ENCODE measurements around the gene PLEKHA5.

PLEKHA5 gene

DNA sequence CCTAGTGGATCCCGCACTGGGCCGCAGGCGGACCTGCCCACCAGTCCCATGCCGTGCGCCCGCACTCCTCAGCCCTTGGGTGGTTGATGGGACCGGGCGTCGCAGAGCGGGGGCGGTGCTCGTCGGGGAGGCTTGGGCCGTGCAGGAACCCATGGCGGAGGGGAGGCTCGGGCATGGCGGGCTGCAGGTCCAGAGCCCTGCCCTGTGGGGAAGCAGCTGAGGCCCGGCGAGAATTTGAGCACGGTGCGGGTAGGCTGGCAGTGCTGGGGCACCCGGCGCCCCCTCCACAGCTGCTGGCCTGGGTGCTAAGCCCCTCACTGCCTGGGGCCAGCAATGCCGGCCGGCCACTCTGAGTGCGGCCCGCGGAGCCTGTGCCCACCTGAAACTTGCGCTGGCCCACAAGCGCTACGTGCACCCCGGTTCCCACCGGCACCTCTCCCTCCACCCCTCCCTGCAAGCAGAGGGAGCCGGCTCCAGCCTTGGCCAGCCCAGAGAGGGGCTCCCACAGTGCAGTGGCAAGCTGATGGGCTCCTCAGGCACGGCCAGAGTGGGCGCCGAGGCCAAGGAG lies 100.8 kb downstream of the PLEKHA5 start:
- H3K27me3 ChIP-seq (ENCODE audit: control insufficient read depth in 1 of 2, insufficient read depth in 1 of 2, low read length in 2 of 2): no peaks in the 10 kb centered on the region

DNA sequence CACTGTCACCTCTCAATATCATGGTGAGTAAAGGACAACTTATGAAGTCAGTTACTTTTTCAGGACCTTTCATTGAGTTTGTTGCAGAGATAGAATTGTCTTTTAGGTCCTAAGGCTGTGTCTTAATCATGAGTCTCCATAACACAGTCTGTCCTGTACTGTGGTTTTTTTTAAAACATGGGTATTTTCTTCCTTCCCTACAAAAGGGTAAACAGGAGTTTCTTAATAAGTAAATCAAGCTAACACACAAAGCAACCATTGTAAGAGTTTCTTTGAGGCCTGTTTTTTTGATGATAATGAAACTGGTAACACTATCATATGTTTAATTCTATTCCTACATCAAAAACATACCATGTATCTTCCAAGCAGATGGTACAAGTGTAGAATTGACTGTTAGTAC lies 101.4 kb downstream of the PLEKHA5 start:
- H2AK5ac ChIP-seq (ENCODE audit: low read length, severe bottlenecking): no peak overlapping the region
- H3K9ac ChIP-seq (ENCODE audit: low read length): no peak overlapping the region
- peaks cover 0 to 12% of the 10 kb centered on the region in 2 experiments for H3K36me3 ChIP-seq (ENCODE audit: control insufficient read depth in 1 of 2, insufficient read depth in 2 of 2, low read depth in 1 of 2, low read length in 2 of 2)
- peaks cover 2% of the 10 kb centered on the region for H3K4me1 ChIP-seq (ENCODE audit: control insufficient read depth, insufficient read depth, low read depth, low read length)
- H3K4me2 ChIP-seq (ENCODE audit: low read length, poor library complexity, severe bottlenecking): no peak overlapping the region
- no peak overlapping the region for H3K4ac ChIP-seq (ENCODE audit: low read depth in 1 of 2, low read length in 2 of 2)
- H2AFZ ChIP-seq (ENCODE audit: low read depth, low read length): no peak overlapping the region
- H3K79me1 ChIP-seq (replicated peaks; ENCODE audit: low read length, poor library complexity, severe bottlenecking): peaks cover 10% of the 10 kb centered on the region
- H2BK5ac ChIP-seq (ENCODE audit: low read depth, low read length, poor library complexity, severe bottlenecking): no peak overlapping the region
- DNase-seq: no peak
- no peak overlapping the region for H3K23ac ChIP-seq (ENCODE audit: low read length in 2 of 2)
- no peaks in the 10 kb centered on the region for H3K27me3 ChIP-seq (ENCODE audit: control insufficient read depth in 1 of 2, insufficient read depth in 1 of 2, low read length in 2 of 2)
- no peak overlapping the region for H4K91ac ChIP-seq (ENCODE audit: low read length)
- no peak overlapping the region for H3K14ac ChIP-seq (ENCODE audit: low read length in 2 of 2)
- no peak overlapping the region for H3K18ac ChIP-seq (ENCODE audit: low read depth in 1 of 2, low read length in 2 of 2)
- H2BK15ac ChIP-seq (ENCODE audit: low read depth, poor library complexity, severe bottlenecking): no peak overlapping the region
- no peak overlapping the region for H4K8ac ChIP-seq (ENCODE audit: low read length)
- H3K4me3 ChIP-seq (ENCODE audit: insufficient read depth in 1 of 2, low read depth in 1 of 2, low read length in 2 of 2): no peak overlapping the region
- no peak overlapping the region for H3K27ac ChIP-seq (ENCODE audit: low read length, poor library complexity, severe bottlenecking)
- no peak overlapping the region for H2BK12ac ChIP-seq (ENCODE audit: low read length in 2 of 2)
- H3K9me3 ChIP-seq (ENCODE audit: control insufficient read depth, low read length): no peaks in the 10 kb centered on the region
- no peak overlapping the region for H2BK120ac ChIP-seq (ENCODE audit: low read depth, low read length)

More for the DNA sequence above, 100.8 kb downstream of the PLEKHA5 start:
- peaks cover 2% of the 10 kb centered on the region for H3K4me1 ChIP-seq (ENCODE audit: control insufficient read depth, insufficient read depth, low read depth, low read length)
- no peak overlapping the region for H2AFZ ChIP-seq (ENCODE audit: low read depth, low read length)
- no peak overlapping the region for H2BK12ac ChIP-seq (ENCODE audit: low read length in 2 of 2)
- H2BK120ac ChIP-seq (ENCODE audit: low read depth, low read length): no peak overlapping the region
- no peak overlapping the region for H4K91ac ChIP-seq (ENCODE audit: low read length)
- H2BK15ac ChIP-seq (ENCODE audit: low read depth, poor library complexity, severe bottlenecking): no peak overlapping the region
- no peak overlapping the region for H3K14ac ChIP-seq (ENCODE audit: low read length in 2 of 2)
- no peak overlapping the region for H3K18ac ChIP-seq (ENCODE audit: low read depth in 1 of 2, low read length in 2 of 2)
- H3K9ac ChIP-seq (ENCODE audit: low read length): no peak overlapping the region
- H3K4ac ChIP-seq (ENCODE audit: low read depth in 1 of 2, low read length in 2 of 2): no peak overlapping the region
- H3K23ac ChIP-seq (ENCODE audit: low read length in 2 of 2): no peak overlapping the region
- no peak overlapping the region for H3K27ac ChIP-seq (ENCODE audit: low read length, poor library complexity, severe bottlenecking)
- no peak overlapping the region for H2AK5ac ChIP-seq (ENCODE audit: low read length, severe bottlenecking)
- H3K79me1 ChIP-seq (replicated peaks; ENCODE audit: low read length, poor library complexity, severe bottlenecking): peaks cover 10% of the 10 kb centered on the region
- peaks cover 0 to 12% of the 10 kb centered on the region in 2 experiments for H3K36me3 ChIP-seq (ENCODE audit: control insufficient read depth in 1 of 2, insufficient read depth in 2 of 2, low read depth in 1 of 2, low read length in 2 of 2)
- H3K4me3 ChIP-seq (ENCODE audit: insufficient read depth in 1 of 2, low read depth in 1 of 2, low read length in 2 of 2): peak overlapping the region in 1 of 2 experiments; percentile 14
- no peak overlapping the region for H2BK5ac ChIP-seq (ENCODE audit: low read depth, low read length, poor library complexity, severe bottlenecking)
- H3K4me2 ChIP-seq (ENCODE audit: low read length, poor library complexity, severe bottlenecking): no peak overlapping the region
- H4K8ac ChIP-seq (ENCODE audit: low read length): no peak overlapping the region
- 96% methylated on average over 34 of the region's 37 CpGs for WGBS
- no peak for DNase-seq
- H3K9me3 ChIP-seq (ENCODE audit: control insufficient read depth, low read length): no peaks in the 10 kb centered on the region

GRCh38 chr12:19234171-19234704 lies 104.7 kb downstream of the PLEKHA5 start:
- Histone ChIP-seq H3K4me3 (ENCODE audit: insufficient read depth in 1 of 2, low read depth in 1 of 2, low read length in 2 of 2) (peak overlapping the region in 1 of 2 experiments; percentile 1), H3K9me3 (ENCODE audit: control insufficient read depth, low read length) (no peaks in the 10 kb centered on the region), H3K18ac (ENCODE audit: low read depth in 1 of 2, low read length in 2 of 2) (no peak overlapping the region), H3K4me1 (ENCODE audit: control insufficient read depth, insufficient read depth, low read depth, low read length) (peaks cover 4% of the 10 kb centered on the region), H2BK120ac (ENCODE audit: low read depth, low read length) (no peak overlapping the region), H3K27me3 (ENCODE audit: control insufficient read depth in 1 of 2, insufficient read depth in 1 of 2, low read length in 2 of 2) (no peaks in the 10 kb centered on the region), H4K8ac (ENCODE audit: low read length) (no peak overlapping the region), H2AFZ (ENCODE audit: low read depth, low read length) (no peak overlapping the region), H3K23ac (ENCODE audit: low read length in 2 of 2) (no peak overlapping the region), H2BK15ac (ENCODE audit: low read depth, poor library complexity, severe bottlenecking) (no peak overlapping the region), H3K4me2 (ENCODE audit: low read length, poor library complexity, severe bottlenecking) (no peak overlapping the region), H2BK12ac (ENCODE audit: low read length in 2 of 2) (no peak overlapping the region), H3K36me3 (ENCODE audit: control insufficient read depth in 1 of 2, insufficient read depth in 2 of 2, low read depth in 1 of 2, low read length in 2 of 2) (peaks cover 0 to 12% of the 10 kb centered on the region in 2 experiments), H4K91ac (ENCODE audit: low read length) (peak overlapping the region; percentile 41), H2BK5ac (ENCODE audit: low read depth, low read length, poor library complexity, severe bottlenecking) (no peak overlapping the region), H2AK5ac (ENCODE audit: low read length, severe bottlenecking) (peak overlapping the region; percentile 54), H3K79me1 (replicated peaks; ENCODE audit: low read length, poor library complexity, severe bottlenecking) (peaks cover 13% of the 10 kb centered on the region), H3K9ac (ENCODE audit: low read length) (peak overlapping the region; percentile 71), H3K27ac (ENCODE audit: low read length, poor library complexity, severe bottlenecking) (peak overlapping the region; percentile 1), H3K4ac (ENCODE audit: low read depth in 1 of 2, low read length in 2 of 2) (no peak overlapping the region), H3K14ac (ENCODE audit: low read length in 2 of 2) (no peak overlapping the region)
- peak; percentile 59 for DNase-seq
- 32% methylated on average over 2 of the region's 3 CpGs for WGBS

- no peaks in the 10 kb centered on the region for H3K9me3 ChIP-seq (ENCODE audit: control insufficient read depth, low read length)
These were observed 105.7 kb downstream of the PLEKHA5 start for GRCh38 chr12:19234981-19235871.

More at GRCh38 chr12:19234981-19235871, 105.7 kb downstream of the PLEKHA5 start:
- peaks cover 0 to 6% of the 10 kb centered on the region in 2 experiments for H3K36me3 ChIP-seq (ENCODE audit: control insufficient read depth in 1 of 2, insufficient read depth in 2 of 2, low read depth in 1 of 2, low read length in 2 of 2)
- no peak overlapping the region for H2BK15ac ChIP-seq (ENCODE audit: low read depth, poor library complexity, severe bottlenecking)
- peak overlapping the region in 1 of 2 experiments; percentile 38 for H3K4me3 ChIP-seq (ENCODE audit: insufficient read depth in 1 of 2, low read depth in 1 of 2, low read length in 2 of 2)
- H2BK12ac ChIP-seq (ENCODE audit: low read length in 2 of 2): no peak overlapping the region
- no peak overlapping the region for H3K18ac ChIP-seq (ENCODE audit: low read depth in 1 of 2, low read length in 2 of 2)
- peak; percentile 36 for DNase-seq
- no peaks in the 10 kb centered on the region for H3K27me3 ChIP-seq (ENCODE audit: control insufficient read depth in 1 of 2, insufficient read depth in 1 of 2, low read length in 2 of 2)
- WGBS: 50% methylated on average over 1 of the region's 2 CpGs
- H3K4ac ChIP-seq (ENCODE audit: low read depth in 1 of 2, low read length in 2 of 2): no peak overlapping the region
- no peak overlapping the region for H4K91ac ChIP-seq (ENCODE audit: low read length)
- no peak overlapping the region for H2AFZ ChIP-seq (ENCODE audit: low read depth, low read length)
- H2AK5ac ChIP-seq (ENCODE audit: low read length, severe bottlenecking): no peak overlapping the region
- H3K9ac ChIP-seq (ENCODE audit: low read length): peak overlapping the region; percentile 71
- no peak overlapping the region for H3K23ac ChIP-seq (ENCODE audit: low read length in 2 of 2)
- no peak overlapping the region for H2BK120ac ChIP-seq (ENCODE audit: low read depth, low read length)
- no peak overlapping the region for H2BK5ac ChIP-seq (ENCODE audit: low read depth, low read length, poor library complexity, severe bottlenecking)
- H3K79me1 ChIP-seq (replicated peaks; ENCODE audit: low read length, poor library complexity, severe bottlenecking): peaks cover 12% of the 10 kb centered on the region
- H3K27ac ChIP-seq (ENCODE audit: low read length, poor library complexity, severe bottlenecking): no peak overlapping the region
- H3K14ac ChIP-seq (ENCODE audit: low read length in 2 of 2): no peak overlapping the region
- no peak overlapping the region for H3K4me2 ChIP-seq (ENCODE audit: low read length, poor library complexity, severe bottlenecking)
- no peak overlapping the region for H4K8ac ChIP-seq (ENCODE audit: low read length)
- H3K4me1 ChIP-seq (ENCODE audit: control insufficient read depth, insufficient read depth, low read depth, low read length): peaks cover 4% of the 10 kb centered on the region

Measured in mesenchymal stem cell (in vitro differentiated cells and primary cell).